Measurements from ENCODE around the gene HAGH.

- peak; percentile 69 for TF ChIP-seq CTCF (IDR thresholded peaks at IDR 0.05)
- no peak for TF ChIP-seq EZH2phosphoT487 (IDR thresholded peaks at IDR 0.05)
These were observed 62.8 kb downstream of the HAGH start for GRCh38 chr16:1763521-1764511.
